ENCODE data around the gene PQBP1.

The PQBP1 gene

DNA sequence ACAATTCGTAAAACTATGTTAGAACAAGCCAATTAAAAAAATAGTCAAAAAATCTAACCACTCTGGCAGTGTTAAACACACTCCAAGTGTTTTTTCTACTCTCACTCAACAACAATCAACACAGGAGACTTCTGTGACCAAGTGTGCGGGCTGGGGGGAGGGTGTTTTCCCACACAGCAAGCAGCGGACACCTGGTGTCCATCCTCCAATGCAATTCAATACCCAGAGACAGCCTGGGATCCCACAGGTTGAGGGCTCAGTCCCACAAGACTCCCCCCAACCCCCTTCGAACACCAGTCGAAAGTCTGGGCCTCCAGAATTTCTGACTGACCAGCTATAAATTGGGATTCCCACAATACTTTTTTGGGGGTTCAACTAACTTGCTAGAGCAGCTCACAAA is 29.4 kb downstream of the PQBP1 start:
- TF ChIP-seq, protein P1, sequence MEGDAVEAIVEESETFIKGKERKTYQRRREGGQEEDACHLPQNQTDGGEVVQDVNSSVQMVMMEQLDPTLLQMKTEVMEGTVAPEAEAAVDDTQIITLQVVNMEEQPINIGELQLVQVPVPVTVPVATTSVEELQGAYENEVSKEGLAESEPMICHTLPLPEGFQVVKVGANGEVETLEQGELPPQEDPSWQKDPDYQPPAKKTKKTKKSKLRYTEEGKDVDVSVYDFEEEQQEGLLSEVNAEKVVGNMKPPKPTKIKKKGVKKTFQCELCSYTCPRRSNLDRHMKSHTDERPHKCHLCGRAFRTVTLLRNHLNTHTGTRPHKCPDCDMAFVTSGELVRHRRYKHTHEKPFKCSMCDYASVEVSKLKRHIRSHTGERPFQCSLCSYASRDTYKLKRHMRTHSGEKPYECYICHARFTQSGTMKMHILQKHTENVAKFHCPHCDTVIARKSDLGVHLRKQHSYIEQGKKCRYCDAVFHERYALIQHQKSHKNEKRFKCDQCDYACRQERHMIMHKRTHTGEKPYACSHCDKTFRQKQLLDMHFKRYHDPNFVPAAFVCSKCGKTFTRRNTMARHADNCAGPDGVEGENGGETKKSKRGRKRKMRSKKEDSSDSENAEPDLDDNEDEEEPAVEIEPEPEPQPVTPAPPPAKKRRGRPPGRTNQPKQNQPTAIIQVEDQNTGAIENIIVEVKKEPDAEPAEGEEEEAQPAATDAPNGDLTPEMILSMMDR (conservative IDR thresholded peaks at IDR 0.05; ENCODE audit: low read depth, low read length): no peak
- no peak for DNase-seq (ENCODE audit: low read depth)
- no peak overlapping the region for H3K4me3 ChIP-seq (ENCODE audit: low read depth, low read length)

DNA sequence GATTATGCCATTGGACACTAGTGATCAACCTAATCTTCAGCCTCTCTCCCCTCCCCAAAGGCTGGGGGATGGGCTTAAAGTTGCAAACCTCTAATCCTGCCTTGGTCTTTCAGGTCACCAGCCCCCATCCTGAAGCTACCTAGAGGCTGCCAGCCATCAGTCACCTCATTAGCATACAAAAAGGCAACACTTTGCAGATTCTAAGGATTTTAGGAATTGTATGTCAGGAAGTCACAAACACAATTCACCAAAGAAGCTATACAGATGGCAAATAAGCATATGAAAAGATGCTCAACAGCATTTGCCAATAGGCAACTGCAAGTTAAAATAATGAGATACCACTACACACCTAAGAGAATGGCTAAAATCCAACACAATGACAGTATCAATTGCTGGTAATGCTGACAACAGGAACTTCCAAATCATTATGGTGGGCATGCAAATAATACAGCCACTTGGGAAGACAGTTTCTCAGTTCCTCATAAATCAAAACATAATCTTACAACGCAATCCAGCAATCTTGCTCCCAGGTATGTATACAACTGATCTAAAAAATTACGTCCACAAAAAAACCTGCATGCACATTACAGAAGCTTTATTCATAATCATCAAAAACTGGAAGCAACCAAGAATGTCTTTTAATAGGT is 30.1 kb downstream of the PQBP1 start:
- DNase-seq (ENCODE audit: low read depth): no peak
- TF ChIP-seq, protein P1 (conservative IDR thresholded peaks at IDR 0.05; ENCODE audit: low read depth, low read length): no peak
- no peak overlapping the region for H3K4me3 ChIP-seq (ENCODE audit: low read depth, low read length)

DNA sequence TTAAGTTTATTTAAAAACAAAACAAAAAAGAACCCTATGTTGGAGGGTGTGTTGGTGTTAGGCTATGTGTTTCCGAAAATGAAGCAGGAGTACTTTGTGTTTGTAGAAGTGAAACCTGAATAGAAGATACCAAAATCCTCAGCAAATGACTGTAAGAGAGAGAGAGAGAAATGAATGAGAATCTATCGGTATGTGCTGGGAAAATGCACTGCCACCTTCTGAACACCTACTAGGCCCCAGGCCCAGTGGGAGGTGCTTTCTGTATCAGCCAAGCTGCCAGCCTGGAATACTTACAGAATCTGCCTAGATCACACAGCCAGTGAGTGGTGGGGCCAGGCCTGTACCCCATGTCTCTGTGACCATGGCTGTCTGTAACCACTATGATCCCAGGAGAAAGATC is 36.0 kb downstream of the PQBP1 start:
- TF ChIP-seq, protein P1 (conservative IDR thresholded peaks at IDR 0.05; ENCODE audit: low read depth, low read length): no peak

DNA sequence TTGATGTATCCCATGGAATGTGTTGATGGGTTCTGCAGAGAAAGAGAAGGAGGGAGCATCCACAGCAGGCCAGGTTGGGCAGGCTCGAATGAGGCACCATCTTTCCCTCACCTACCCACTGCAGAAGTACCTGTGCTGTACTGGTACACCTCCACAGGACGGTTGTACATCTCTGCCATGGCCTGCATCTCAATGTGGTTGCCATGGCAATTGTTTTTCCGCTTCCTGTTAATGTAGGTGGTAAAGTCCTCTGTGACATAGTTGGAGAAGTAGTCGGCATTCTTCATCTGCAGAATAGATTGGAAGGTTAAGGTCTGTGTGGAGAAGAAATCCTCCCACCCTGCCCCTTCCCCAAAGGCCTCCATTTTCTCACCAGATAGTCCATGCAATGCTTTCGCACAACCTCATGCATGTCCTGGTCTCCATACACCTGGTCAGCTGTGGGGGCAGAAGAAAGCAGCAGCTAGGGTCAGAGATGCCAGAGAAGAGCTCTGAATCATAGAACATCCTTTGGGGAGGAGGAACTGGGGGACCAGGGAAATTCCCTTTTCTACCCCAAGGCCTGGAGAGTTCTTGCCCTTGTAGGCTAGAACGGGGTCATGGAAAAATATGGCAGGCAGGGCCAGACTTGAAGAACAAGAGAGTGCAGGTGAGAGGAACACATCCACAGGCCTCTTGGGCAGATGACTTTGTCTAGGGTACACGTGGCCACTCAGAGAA is 37.0 kb downstream of the PQBP1 start:
- TF ChIP-seq, protein P1 (conservative IDR thresholded peaks at IDR 0.05; ENCODE audit: low read depth, low read length): no peak
- DNase-seq (ENCODE audit: low read depth): no peak
- H3K4me3 ChIP-seq (ENCODE audit: low read depth, low read length): no peak overlapping the region

More for the DNA sequence above, 36.0 kb downstream of the PQBP1 start:
- H3K4me3 ChIP-seq (ENCODE audit: low read depth, low read length): no peak overlapping the region
- no peak for DNase-seq (ENCODE audit: low read depth)

DNA sequence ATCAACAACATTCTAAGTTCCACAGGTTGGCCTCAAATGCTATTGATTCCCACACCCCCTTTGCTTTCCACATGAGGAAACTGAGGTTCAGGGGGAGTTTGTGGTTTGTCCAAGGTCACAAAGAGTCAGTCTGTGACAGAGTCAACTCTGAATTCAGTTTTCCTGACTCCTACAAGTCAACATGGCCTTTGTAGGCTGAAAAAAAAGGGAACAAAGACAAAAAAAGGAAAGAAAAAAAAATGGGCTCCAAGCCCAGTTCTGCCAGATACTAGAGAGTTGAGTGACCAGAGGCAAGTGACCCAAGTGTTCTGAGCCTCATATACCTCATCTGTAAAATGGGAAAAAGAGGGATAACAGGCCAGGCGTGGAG is 37.6 kb downstream of the PQBP1 start:
- TF ChIP-seq, protein P1 (conservative IDR thresholded peaks at IDR 0.05; ENCODE audit: low read depth, low read length): no peak
- DNase-seq (ENCODE audit: low read depth): no peak

DNA sequence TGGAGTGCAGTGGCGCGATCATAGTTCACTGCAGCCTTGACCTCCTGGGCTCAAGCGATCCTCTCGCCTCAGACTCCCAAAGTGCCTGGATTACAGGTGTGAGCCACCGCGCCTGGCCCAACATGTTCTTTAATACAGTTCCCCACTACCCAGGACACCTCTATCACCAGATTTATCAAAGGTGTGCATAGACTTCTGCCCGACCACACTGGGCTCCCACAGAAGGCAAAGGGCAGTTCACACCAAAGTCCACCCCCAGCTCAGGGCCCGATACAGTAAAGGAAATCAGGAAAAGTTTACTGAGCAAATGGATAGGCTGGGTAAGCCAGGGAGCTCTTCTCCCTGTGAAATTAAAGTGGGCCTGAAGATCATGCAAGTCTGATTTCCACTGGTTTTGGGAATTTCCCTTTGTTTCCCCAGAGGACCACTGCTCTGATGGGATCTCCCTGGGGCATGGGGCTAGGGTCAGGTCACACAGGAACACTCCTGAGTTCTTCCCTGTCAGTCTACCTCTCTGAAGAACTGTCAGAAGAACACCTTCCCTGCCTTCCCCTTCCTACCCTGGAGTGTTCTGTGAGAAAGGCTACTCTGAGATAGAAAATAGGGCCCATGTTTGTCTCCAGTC is 38.8 kb downstream of the PQBP1 start:
- DNase-seq (ENCODE audit: low read depth): no peak
- no peak overlapping the region for H3K4me3 ChIP-seq (ENCODE audit: low read depth, low read length)

More for the DNA sequence above, 37.6 kb downstream of the PQBP1 start:
- no peak overlapping the region for H3K4me3 ChIP-seq (ENCODE audit: low read depth, low read length)

More for the DNA sequence above, 38.8 kb downstream of the PQBP1 start:
- TF ChIP-seq, protein P1 (conservative IDR thresholded peaks at IDR 0.05; ENCODE audit: low read depth, low read length): no peak

Data from choroid plexus epithelial cell (primary cell).